HCT116 (cell line): ENCODE results near the gene CYSRT1. TPM values are rescaled to one million over a fixed set of nuclear protein-coding genes. Genes with fewer than 3 reads are reported as not detected.

Source experiments
- ATAC-seq: fragments of 200-7000 bp; cut with Tn5 transposase; 2 replicates; pipeline ENCODE4 v1.9.1; 2020; ENCODE audit warnings: mild to moderate bottlenecking, moderate library complexity
- BruUV-seq: library from RNA; stranded (reverse); fragments of 400-500 nt; replicated peaks from 2 replicates; lab custom pipeline; 2021; lab: Mats Ljungman, UMichigan
- CTCF ChIA-PET: fragments of 300-600 bp; sonication (Branson Sonifier 250); formaldehyde crosslinking; loops from one replicate; lab custom pipeline; 2021; ENCODE audit warnings: antibody characterized with exemption; lab: Charles Lee
- POLR2A ChIA-PET: fragments of 300-600, 350-600 bp; sonication (Branson Sonifier 250); formaldehyde crosslinking; loops from one replicate; lab custom pipeline; 2021; ENCODE audit warnings: antibody characterized with exemption; lab: Charles Lee
- RAD21 ChIA-PET, 2 experiments: fragments of 300-600 bp; sonication (Branson Sonifier 250); formaldehyde crosslinking; loops; one replicate each; lab custom pipeline; 2023; ENCODE audit warnings: low total read pairs in 2 of 2; ENCODE audit not compliant: uncharacterized antibody in 2 of 2, unreplicated experiment in 2 of 2, low non-redundant PET in 1 of 2; lab: Charles Lee
- DNase-seq: peaks from one replicate; pipeline ENCODE4 v3.0.0-alpha.2; 2010; ENCODE audit warnings: low read depth, low spot score
- H2AFZ ChIP-seq: fragments of 200-600 bp; shearing (Covaris generic), sonication (generic); 2 replicates; pipeline ENCODE4 v1.6.1; 2017; ENCODE audit warnings: low read depth, mixed run types, mixed read lengths, antibody characterized with exemption, low read length; ENCODE audit not compliant: poor library complexity, severe bottlenecking
- H3K27ac ChIP-seq: 2 replicates; pipeline ENCODE4 v1.5.1; 2012; ENCODE audit warnings: low read depth, low read length
- H3K27me3 ChIP-seq: fragments of 200-600 bp; sonication (generic); 2 replicates; pipeline ENCODE4 v1.6.1; 2016; ENCODE audit warnings: mixed run types, low read length, mixed read lengths; ENCODE audit not compliant: insufficient read depth
- H3K36me3 ChIP-seq, 2 experiments: fragments of 200-500 bp in 1 of 2; fragments of 200-600 bp in 1 of 2; sonication (Bioruptor generic) in 1 of 2; sonication (generic) in 1 of 2; 2 replicates each; pipeline versions ENCODE4 v1.5.1 to v1.6.1; 2014 to 2016; ENCODE audit warnings: low read length in 2 of 2, inconsistent platforms in 1 of 2, mixed read lengths in 1 of 2, mixed run types in 1 of 2; ENCODE audit not compliant: insufficient read depth in 2 of 2, control insufficient read depth in 1 of 2
- H3K4me1 ChIP-seq, 2 experiments: fragments of 200-600 bp in 1 of 2; sonication (generic) in 1 of 2; 2 replicates each; pipeline versions ENCODE4 v1.5.1 to v1.6.1; 2012 to 2017; ENCODE audit warnings: low read length in 2 of 2, inconsistent platforms in 1 of 2, mild to moderate bottlenecking in 1 of 2, mixed read lengths in 1 of 2, mixed run types in 1 of 2, moderate library complexity in 1 of 2; ENCODE audit not compliant: insufficient read depth in 2 of 2, control insufficient read depth in 1 of 2
- H3K4me2 ChIP-seq: fragments of 200-600 bp; sonication (generic); 2 replicates; pipeline ENCODE4 v1.6.1; 2017; ENCODE audit warnings: mixed run types, low read length, mixed read lengths
- H3K4me3 ChIP-seq, 2 experiments: fragments of 200-600 bp in 1 of 2; sonication (generic) in 1 of 2; replicated peaks in 1 of 2; 2 replicates each; pipeline ENCODE4 v1.5.1; 2011 to 2016; ENCODE audit warnings: low read length in 2 of 2, control low read depth in 1 of 2, low read depth in 1 of 2, mild to moderate bottlenecking in 1 of 2, mixed read lengths in 1 of 2, mixed run types in 1 of 2
- H3K79me2 ChIP-seq: fragments of 200-600 bp; sonication (generic); 2 replicates; pipeline ENCODE4 v1.6.1; 2017; ENCODE audit warnings: mild to moderate bottlenecking, mixed run types, low read length, moderate library complexity, mixed read lengths; ENCODE audit not compliant: insufficient read depth
- H3K9ac ChIP-seq: fragments of 200-600 bp; sonication (generic); 2 replicates; pipeline ENCODE4 v1.6.1; 2016; ENCODE audit warnings: low read length, mixed read lengths
- H3K9me2 ChIP-seq: fragments of 200-600 bp; sonication (generic), shearing (Covaris generic); 2 replicates; pipeline ENCODE4 v1.6.1; 2017; ENCODE audit warnings: mixed run types, mild to moderate bottlenecking, moderate library complexity; ENCODE audit not compliant: insufficient read depth
- H3K9me3 ChIP-seq, 2 experiments: fragments of 200-500 bp in 1 of 2; fragments of 200-600 bp in 1 of 2; sonication (Bioruptor generic) in 1 of 2; sonication (generic) in 1 of 2; 2 replicates each; pipeline ENCODE4 v1.6.1; 2014 to 2017; ENCODE audit warnings: low read length in 2 of 2, mixed read lengths in 2 of 2, inconsistent platforms in 1 of 2, low read depth in 1 of 2, mild to moderate bottlenecking in 1 of 2, mixed run types in 1 of 2, moderate library complexity in 1 of 2; ENCODE audit not compliant: control insufficient read depth in 1 of 2, insufficient read depth in 1 of 2
- H4K20me1 ChIP-seq: fragments of 200-600 bp; sonication (generic), shearing (Covaris generic); 2 replicates; pipeline ENCODE4 v1.6.1; 2017; ENCODE audit warnings: mixed run types, mild to moderate bottlenecking, moderate library complexity; ENCODE audit not compliant: insufficient read depth
- CEBPB ChIP-seq: IDR thresholded peaks from 2 replicates; pipeline ENCODE4 v1.6.1; 2012; ENCODE audit warnings: low read depth
- CTCF ChIP-seq, 3 experiments: fragments of 200-600 bp in 1 of 3; sonication (generic) in 1 of 3; IDR thresholded peaks in 2 of 3; conservative IDR thresholded peaks in 1 of 3; 2 replicates each; pipeline ENCODE4 v1.5.1; 2012 to 2017; ENCODE audit warnings: low read depth in 2 of 3, low read length in 2 of 3, antibody characterized with exemption in 1 of 3, borderline replicate concordance in 1 of 3, control low read depth in 1 of 3, mild to moderate bottlenecking in 1 of 3, mixed read lengths in 1 of 3, mixed run types in 1 of 3, moderate library complexity in 1 of 3; ENCODE audit not compliant: insufficient read depth in 1 of 3
- EGR1 ChIP-seq: IDR thresholded peaks from 2 replicates; pipeline ENCODE4 v1.6.1; 2012; ENCODE audit warnings: low read depth
- POLR2AphosphoS5 ChIP-seq: IDR thresholded peaks from 2 replicates; pipeline ENCODE4 v1.6.1; 2011; ENCODE audit warnings: mild to moderate bottlenecking, low read depth, low read length, moderate library complexity
- intact Hi-C: fragments of 100-400 bp; cut with micrococcal nuclease; formaldehyde crosslinking; loops from 2 replicates; pipeline ENCODE4 v1.10.0; 2022
- total RNA-seq: library from RNA; stranded (reverse); gene quantifications from one replicate; pipeline ENCODE4 v1.2.1, GENCODE V29; 2021; ENCODE audit not compliant: unreplicated experiment

CYSRT1 gene
- total RNA-seq, 1 experiment from 2014 or later: 4.3 TPM

- ChIA-PET RAD21 (interaction anchor here (0.6 to 1.9 kb wide), 11 partner anchors 12 to 181 kb away, joined by 3 to 9 read pairs (median 3); partner anchors contain the start of genes ANAPC2 (in 2 of the 2) and SSNA1 (in 2 of the 2)), CTCF (interaction anchor here (0.6 to 4.7 kb wide), 21 partner anchors 10 to 198 kb away, joined by 3 to 43 read pairs (median 5); partner anchors contain the start of genes ANAPC2, LRRC26, MAN1B1 and SAPCD2), POLR2A (interaction anchor here (0.7 to 2.5 kb wide), 8 partner anchors 9 to 104 kb away, joined by 3 to 16 read pairs (median 3); partner anchors contain the start of genes ANAPC2, SSNA1, TPRN and TUBB4B)
- H3K4me1 ChIP-seq: peaks cover 44 to 68% of the 10 kb centered on the region in 2 experiments
- peak; percentile 71 for DNase-seq
- peak within 1 kb of the TSS; percentile 97 for H3K9ac ChIP-seq
- H3K36me3 ChIP-seq: no peaks in the 10 kb centered on the region
- H3K79me2 ChIP-seq: no peaks in the 10 kb centered on the region
- TF ChIP-seq CTCF (IDR thresholded peaks at IDR 0.05 in 2 of 3, conservative IDR thresholded peaks at IDR 0.05 in 1 of 3; ENCODE audit: borderline replicate concordance in 1 of 3, insufficient read depth in 1 of 3, low read depth in 2 of 3, low read length in 2 of 3): peak in 2 of 3 experiments; percentile 88 to 93; a peak in 4 of 6 replicates
- TF ChIP-seq POLR2AphosphoS5: peak; percentile 72
- TF ChIP-seq CEBPB: no peak
- TF ChIP-seq EGR1: no peak
- no peaks in the 10 kb centered on the region for H3K9me3 ChIP-seq
- no peaks in the 10 kb centered on the region for H3K27me3 ChIP-seq
- peak; percentile 61 for ATAC-seq
- peak within 1 kb of the TSS; percentile 14 to 48 for H3K4me3 ChIP-seq
- H4K20me1 ChIP-seq: no peaks in the 10 kb centered on the region
- no TSS peak for BruUV-seq
- no peak within 1 kb of the TSS for H2AFZ ChIP-seq
- intact Hi-C loops: loop anchor here (1.0 to 10.0 kb wide), 4 partner anchors 40 to 442 kb away; partner anchors contain the start of genes ANAPC2, NPDC1 and SSNA1
- H3K4me2 ChIP-seq: peak within 1 kb of the TSS; percentile 99
- H3K9me2 ChIP-seq: no peaks in the 10 kb centered on the region
- peak within 1 kb of the TSS; percentile 88 for H3K27ac ChIP-seq
These were observed 2.3 kb downstream of the CYSRT1 start, which contains the start of gene RNF224 for GRCh38 chr9:137227054-137227852. Gene RNF224 (plus strand): TSS chr9:137227502. CDS start chr9:137228336, 834 bp downstream.
